Uterus (tissue), 4 donors: ENCODE measurements around the gene OPN1SW. TPM values are rescaled to one million over a fixed set of nuclear protein-coding genes. Genes with fewer than 3 reads are reported as not detected.

ENCODE experiments used
- DNase-seq, 2 donors: peaks; one replicate each; pipeline ENCODE4 v3.0.0-alpha.2; 2019 to 2020
- H3K27ac ChIP-seq, 2 donors: fragments of 200-600 bp; sonication (generic); 1 replicate in 1 of 2; 2 replicates in 1 of 2; pipeline ENCODE4 v1.5.1; 2016 to 2018
- H3K27me3 ChIP-seq, 2 donors: fragments of 200-600 bp; sonication (generic); one replicate each; pipeline ENCODE4 v1.5.1; 2018 to 2019; ENCODE audit warnings: control low read depth in 1 of 2
- H3K36me3 ChIP-seq, 2 donors: fragments of 200-600 bp; sonication (generic); one replicate each; pipeline ENCODE4 v1.5.1; 2019; ENCODE audit warnings: control low read depth in 1 of 2
- H3K4me1 ChIP-seq, 2 donors: fragments of 200-600 bp; sonication (generic); one replicate each; pipeline ENCODE4 v1.5.1; 2018 to 2019; ENCODE audit warnings: control low read depth in 1 of 2
- H3K4me3 ChIP-seq, 2 donors: fragments of 200-600 bp; sonication (generic); 1 replicate in 1 of 2; 2 replicates in 1 of 2; pipeline ENCODE4 v1.5.1; 2018 to 2019; ENCODE audit warnings: mild to moderate bottlenecking in 1 of 2
- H3K9me3 ChIP-seq, 2 donors: fragments of 200-600 bp; sonication (generic); one replicate each; pipeline ENCODE4 v1.5.1; 2019; ENCODE audit warnings: control low read depth in 1 of 2
- POLR2A ChIP-seq, 2 donors: fragments of 450-650 bp; IDR thresholded peaks; one replicate each; pipeline ENCODE4 v1.6.1; 2016; ENCODE audit warnings: antibody characterized with exemption in 2 of 2, mild to moderate bottlenecking in 1 of 2, moderate library complexity in 1 of 2
- intact Hi-C: fragments of 100-400 bp; cut with DNase I; formaldehyde crosslinking; loops from one replicate; pipeline ENCODE4 v1.15.1; 2023; ENCODE audit warnings: low total_unique reads
- total RNA-seq, 4 donors: library from RNA; depleted of rRNA in 3 of 4; stranded (reverse); fragments of >200 nt in 3 of 4; gene quantifications; one replicate each; pipeline versions ENCODE4 v1.1.0 to v1.2.4, GENCODE V29; 2014 to 2023
- TF ChIP-seq, protein P1 (sequence below), 4 experiments: fragments of 200-600 bp in 2 of 4; fragments of 450-650 bp in 2 of 4; sonication (generic) in 2 of 4; IDR thresholded peaks; one replicate each; pipeline ENCODE4 v1.5.1; 2016 to 2019; ENCODE audit warnings: antibody characterized with exemption in 4 of 4, mild to moderate bottlenecking in 2 of 4, moderate library complexity in 1 of 4
- donor health status: DM: yes; HTN: yes; CAD: no.

The OPN1SW gene
- total RNA-seq, 4 donors from 2014 or later = not detected

GRCh38 chr7:128812514-128813168, 37.0 kb upstream of the OPN1SW start:
- Histone ChIP-seq H3K27me3 (no peaks in the 10 kb centered on the region), H3K27ac (no peak overlapping the region), H3K36me3 (no peaks in the 10 kb centered on the region), H3K4me3 (no peak overlapping the region), H3K4me1 (no peaks in the 10 kb centered on the region), H3K9me3 (no peaks in the 10 kb centered on the region)
- intact Hi-C loops = no loop called here
- no peak for DNase-seq
- TF ChIP-seq, protein P1, sequence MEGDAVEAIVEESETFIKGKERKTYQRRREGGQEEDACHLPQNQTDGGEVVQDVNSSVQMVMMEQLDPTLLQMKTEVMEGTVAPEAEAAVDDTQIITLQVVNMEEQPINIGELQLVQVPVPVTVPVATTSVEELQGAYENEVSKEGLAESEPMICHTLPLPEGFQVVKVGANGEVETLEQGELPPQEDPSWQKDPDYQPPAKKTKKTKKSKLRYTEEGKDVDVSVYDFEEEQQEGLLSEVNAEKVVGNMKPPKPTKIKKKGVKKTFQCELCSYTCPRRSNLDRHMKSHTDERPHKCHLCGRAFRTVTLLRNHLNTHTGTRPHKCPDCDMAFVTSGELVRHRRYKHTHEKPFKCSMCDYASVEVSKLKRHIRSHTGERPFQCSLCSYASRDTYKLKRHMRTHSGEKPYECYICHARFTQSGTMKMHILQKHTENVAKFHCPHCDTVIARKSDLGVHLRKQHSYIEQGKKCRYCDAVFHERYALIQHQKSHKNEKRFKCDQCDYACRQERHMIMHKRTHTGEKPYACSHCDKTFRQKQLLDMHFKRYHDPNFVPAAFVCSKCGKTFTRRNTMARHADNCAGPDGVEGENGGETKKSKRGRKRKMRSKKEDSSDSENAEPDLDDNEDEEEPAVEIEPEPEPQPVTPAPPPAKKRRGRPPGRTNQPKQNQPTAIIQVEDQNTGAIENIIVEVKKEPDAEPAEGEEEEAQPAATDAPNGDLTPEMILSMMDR (IDR thresholded peaks at IDR 0.05) = no peak
- TF ChIP-seq POLR2A (IDR thresholded peaks at IDR 0.05) = no peak

- TF ChIP-seq, protein P1 (IDR thresholded peaks at IDR 0.05) = no peak
- TF ChIP-seq POLR2A (IDR thresholded peaks at IDR 0.05) = no peak
- DNase-seq = no peak
- Histone ChIP-seq H3K27ac (no peak overlapping the region), H3K9me3 (no peaks in the 10 kb centered on the region), H3K36me3 (no peaks in the 10 kb centered on the region), H3K4me3 (no peak overlapping the region), H3K4me1 (no peaks in the 10 kb centered on the region), H3K27me3 (no peaks in the 10 kb centered on the region)
- intact Hi-C loops = no loop called here
Measured at GRCh38 chr7:128811631-128812430, 36.2 kb upstream of the OPN1SW start.

- Histone ChIP-seq H3K4me3 (no peak overlapping the region), H3K27ac (no peak overlapping the region), H3K27me3 (no peaks in the 10 kb centered on the region), H3K4me1 (no peaks in the 10 kb centered on the region), H3K36me3 (no peaks in the 10 kb centered on the region), H3K9me3 (no peaks in the 10 kb centered on the region)
- DNase-seq = no peak
- no peak for TF ChIP-seq POLR2A (IDR thresholded peaks at IDR 0.05)
- intact Hi-C loops = no loop called here
Measured at GRCh38 chr7:128810997-128811396, 35.4 kb upstream of the OPN1SW start.

DNA sequence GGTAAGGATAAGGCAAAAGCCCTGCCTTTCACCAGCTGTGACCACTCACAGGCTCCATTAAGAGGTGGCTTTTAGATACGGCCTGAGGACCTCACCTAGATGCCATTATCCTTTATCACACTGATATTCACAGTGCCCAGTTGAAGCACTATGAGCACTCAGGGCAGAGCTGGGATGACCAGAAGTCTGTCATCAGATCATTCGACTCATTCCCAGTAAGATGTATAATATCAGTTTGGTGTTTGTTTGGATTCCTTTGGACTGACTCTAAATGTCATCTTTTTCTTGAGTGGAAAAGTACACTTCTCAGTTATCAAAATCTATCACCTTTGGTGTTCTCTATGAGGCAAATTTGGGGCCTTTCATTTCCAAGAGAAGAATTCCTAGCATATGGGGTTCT, 34.9 kb upstream of the OPN1SW start:
- TF ChIP-seq, protein P1 (IDR thresholded peaks at IDR 0.05) = no peak
- TF ChIP-seq POLR2A (IDR thresholded peaks at IDR 0.05) = no peak
- Histone ChIP-seq H3K36me3 (no peaks in the 10 kb centered on the region), H3K9me3 (no peaks in the 10 kb centered on the region), H3K27me3 (no peaks in the 10 kb centered on the region), H3K27ac (no peak overlapping the region), H3K4me3 (no peak overlapping the region), H3K4me1 (no peaks in the 10 kb centered on the region)
- intact Hi-C loops = no loop called here
- no peak for DNase-seq

GRCh38 chr7:128809363-128809762, 33.8 kb upstream of the OPN1SW start:
- DNase-seq = no peak
- no peaks in the 10 kb centered on the region for H3K36me3 ChIP-seq
- H3K4me3 ChIP-seq = no peak overlapping the region
- no peaks in the 10 kb centered on the region for H3K9me3 ChIP-seq
- intact Hi-C loops = no loop called here
- TF ChIP-seq, protein P1 (IDR thresholded peaks at IDR 0.05) = no peak
- no peak for TF ChIP-seq POLR2A (IDR thresholded peaks at IDR 0.05)
- H3K4me1 ChIP-seq = no peaks in the 10 kb centered on the region
- no peaks in the 10 kb centered on the region for H3K27me3 ChIP-seq
- H3K27ac ChIP-seq = no peak overlapping the region
